BLaER1 treated with 17β-estradiol and CSF1 and Interleukin-3, amounts not matched to agents 10 nM and 100 nM (cell line): ENCODE data around the gene ADGRG4.

ENCODE experiments used
- H3K27ac ChIP-seq, 11 experiments: shearing (Covaris generic); formaldehyde crosslinking; 2 replicates each; pipeline ENCODE4 v1.8.1; 2022
- H3K27me3 ChIP-seq, 11 experiments: shearing (Covaris generic); formaldehyde crosslinking; 2 replicates each; pipeline ENCODE4 v1.8.1; 2022
- H3K36me3 ChIP-seq, 11 experiments: shearing (Covaris generic); formaldehyde crosslinking; 2 replicates each; pipeline ENCODE4 v1.8.1; 2022
- H3K4me1 ChIP-seq, 10 experiments: shearing (Covaris generic); formaldehyde crosslinking; 2 replicates each; pipeline ENCODE4 v1.8.1; 2022
- H3K4me2 ChIP-seq, 11 experiments: shearing (Covaris generic); formaldehyde crosslinking; 2 replicates each; pipeline ENCODE4 v1.8.1; 2022
- H3K4me3 ChIP-seq, 10 experiments: shearing (Covaris generic); formaldehyde crosslinking; 2 replicates each; pipeline ENCODE4 v1.8.1; 2022
- H3K9ac ChIP-seq, 11 experiments: shearing (Covaris generic); formaldehyde crosslinking; 2 replicates each; pipeline ENCODE4 v1.8.1; 2022
- H3K9me3 ChIP-seq, 11 experiments: shearing (Covaris generic); formaldehyde crosslinking; replicated peaks in 1 of 11; 2 replicates each; pipeline ENCODE4 v1.8.1; 2022
- H4K20me1 ChIP-seq, 11 experiments: shearing (Covaris generic); formaldehyde crosslinking; 2 replicates each; pipeline ENCODE4 v1.8.1; 2022
- Cebpa-rat ChIP-seq, 11 experiments: shearing (Covaris generic); IDR thresholded peaks; 2 replicates each; pipeline ENCODE4 v1.8.1; 2022

The ADGRG4 gene

GRCh38 chrX:136344320-136344719, 43.6 kb downstream of the ADGRG4 start:
- Histone ChIP-seq H4K20me1 (no peaks in the 10 kb centered on the region; a peak in 3 of 22 replicates), H3K4me1 (peaks cover 0 to 8% (median 0%) of the 10 kb centered on the region in 10 experiments; a peak in 1 of 20 replicates), H3K27me3 (peaks cover 89 to 100% (median 99%) of the 10 kb centered on the region in 11 experiments), H3K4me3 (no peak overlapping the region), H3K4me2 (no peak overlapping the region), H3K27ac (no peak overlapping the region), H3K9me3 (peaks cover 0 to 3% (median 0%) of the 10 kb centered on the region in 11 experiments; a peak in 2 of 22 replicates), H3K36me3 (no peaks in the 10 kb centered on the region), H3K9ac (no peak overlapping the region)
- no peak for TF ChIP-seq Cebpa-rat (IDR thresholded peaks at IDR 0.05)

DNA sequence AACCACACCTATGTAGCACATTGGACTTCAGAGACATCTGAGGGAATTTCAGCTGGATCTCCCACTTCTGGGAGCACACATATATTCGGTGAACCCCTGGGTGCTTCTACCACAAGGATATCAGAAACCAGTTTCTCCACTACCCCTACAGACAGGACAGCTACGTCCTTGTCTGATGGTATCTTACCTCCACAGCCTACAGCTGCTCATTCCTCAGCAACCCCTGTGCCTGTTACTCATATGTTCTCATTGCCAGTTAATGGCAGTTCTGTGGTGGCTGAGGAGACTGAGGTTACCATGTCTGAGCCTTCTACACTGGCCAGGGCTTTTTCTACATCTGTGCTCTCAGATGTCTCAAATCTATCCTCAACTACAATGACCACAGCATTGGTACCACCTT, 45.7 kb downstream of the ADGRG4 start:
- Histone ChIP-seq H3K27ac (no peak overlapping the region), H3K36me3 (no peaks in the 10 kb centered on the region), H3K4me2 (no peak overlapping the region), H3K27me3 (peaks cover 78 to 100% (median 97%) of the 10 kb centered on the region in 11 experiments), H3K9me3 (no peaks in the 10 kb centered on the region), H3K4me3 (no peak overlapping the region), H3K9ac (no peak overlapping the region), H3K4me1 (peaks cover 0 to 8% (median 0%) of the 10 kb centered on the region in 10 experiments; a peak in 1 of 20 replicates), H4K20me1 (no peaks in the 10 kb centered on the region; a peak in 2 of 22 replicates)
- TF ChIP-seq Cebpa-rat (IDR thresholded peaks at IDR 0.05) = no peak

- H3K36me3 ChIP-seq = no peaks in the 10 kb centered on the region
- H3K4me2 ChIP-seq = no peak overlapping the region
- peaks cover 0 to 8% (median 0%) of the 10 kb centered on the region in 10 experiments; a peak in 1 of 20 replicates for H3K4me1 ChIP-seq
- TF ChIP-seq Cebpa-rat (IDR thresholded peaks at IDR 0.05) = no peak
- no peaks in the 10 kb centered on the region; a peak in 2 of 22 replicates for H4K20me1 ChIP-seq
- H3K9ac ChIP-seq = no peak overlapping the region
- peaks cover 78 to 100% (median 97%) of the 10 kb centered on the region in 11 experiments for H3K27me3 ChIP-seq
- no peak overlapping the region for H3K4me3 ChIP-seq
- H3K9me3 ChIP-seq = no peaks in the 10 kb centered on the region
- no peak overlapping the region for H3K27ac ChIP-seq
These were observed 46.9 kb downstream of the ADGRG4 start for GRCh38 chrX:136347706-136348105.

GRCh38 chrX:136353526-136354093, 52.8 kb downstream of the ADGRG4 start:
- no peak overlapping the region for H3K4me2 ChIP-seq

DNA sequence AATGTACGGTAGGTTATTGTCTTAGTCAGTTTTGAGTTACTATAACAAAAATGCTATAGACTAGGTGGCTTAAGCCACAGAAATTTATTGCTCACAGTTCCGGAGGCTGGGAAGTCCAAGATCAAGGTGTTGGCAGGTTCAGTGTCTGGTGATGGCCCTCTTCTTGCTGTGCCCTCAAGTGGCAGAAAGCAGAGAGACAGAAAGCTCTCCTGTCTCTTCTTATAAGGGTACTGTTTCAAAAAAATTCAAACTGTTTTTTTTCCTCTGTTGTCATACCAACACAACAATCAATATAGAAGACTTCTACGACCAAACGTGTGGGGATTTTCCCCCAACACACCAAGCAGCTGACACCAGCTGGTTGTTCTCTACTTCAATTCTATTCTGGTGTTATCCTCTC, 53.4 kb downstream of the ADGRG4 start:
- no peaks in the 10 kb centered on the region for H3K4me1 ChIP-seq
- no peak for TF ChIP-seq Cebpa-rat (IDR thresholded peaks at IDR 0.05)
- no peak overlapping the region for H3K27ac ChIP-seq
- peaks cover 75 to 100% (median 97%) of the 10 kb centered on the region in 11 experiments for H3K27me3 ChIP-seq
- no peaks in the 10 kb centered on the region for H3K9me3 ChIP-seq
- no peak overlapping the region for H3K9ac ChIP-seq
- no peaks in the 10 kb centered on the region for H4K20me1 ChIP-seq
- H3K4me3 ChIP-seq = no peak overlapping the region
- H3K4me2 ChIP-seq = no peak overlapping the region
- H3K36me3 ChIP-seq = no peaks in the 10 kb centered on the region

More at GRCh38 chrX:136353526-136354093, 52.8 kb downstream of the ADGRG4 start:
- Histone ChIP-seq H3K4me1 (no peaks in the 10 kb centered on the region), H4K20me1 (no peaks in the 10 kb centered on the region), H3K27me3 (peaks cover 75 to 100% (median 97%) of the 10 kb centered on the region in 11 experiments), H3K9me3 (no peaks in the 10 kb centered on the region), H3K27ac (no peak overlapping the region), H3K4me3 (no peak overlapping the region), H3K9ac (no peak overlapping the region), H3K36me3 (no peaks in the 10 kb centered on the region)
- no peak for TF ChIP-seq Cebpa-rat (IDR thresholded peaks at IDR 0.05)

DNA sequence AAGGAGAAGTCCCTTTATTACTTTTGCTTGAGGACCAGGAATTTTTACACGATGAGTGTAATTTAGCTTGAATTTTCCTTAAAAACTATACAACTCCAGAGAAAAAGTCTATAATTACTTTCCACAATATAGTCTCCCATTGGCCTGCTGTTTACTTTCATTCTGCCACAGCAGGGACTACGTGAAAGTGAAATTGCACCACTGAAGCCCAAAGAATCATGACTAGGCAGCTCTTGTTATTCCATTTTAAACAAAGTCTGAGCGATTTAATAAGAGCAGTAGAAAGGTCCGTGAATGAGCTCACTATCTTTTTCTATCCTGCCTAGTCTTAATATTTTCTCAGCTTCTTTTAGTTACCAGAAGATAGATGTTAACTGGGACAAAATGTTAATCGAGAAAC, 68.6 kb downstream of the ADGRG4 start:
- no peak overlapping the region for H3K4me2 ChIP-seq
- H3K4me1 ChIP-seq = no peaks in the 10 kb centered on the region
- no peak overlapping the region for H3K27ac ChIP-seq
- H3K4me3 ChIP-seq = no peak overlapping the region
- no peaks in the 10 kb centered on the region for H3K36me3 ChIP-seq
- H3K9ac ChIP-seq = no peak overlapping the region
- H4K20me1 ChIP-seq = no peaks in the 10 kb centered on the region
- peaks cover 0 to 7% (median 0%) of the 10 kb centered on the region in 11 experiments; a peak in 1 of 22 replicates for H3K9me3 ChIP-seq
- no peak for TF ChIP-seq Cebpa-rat (IDR thresholded peaks at IDR 0.05)
- H3K27me3 ChIP-seq = peaks cover 83 to 99% (median 95%) of the 10 kb centered on the region in 11 experiments

DNA sequence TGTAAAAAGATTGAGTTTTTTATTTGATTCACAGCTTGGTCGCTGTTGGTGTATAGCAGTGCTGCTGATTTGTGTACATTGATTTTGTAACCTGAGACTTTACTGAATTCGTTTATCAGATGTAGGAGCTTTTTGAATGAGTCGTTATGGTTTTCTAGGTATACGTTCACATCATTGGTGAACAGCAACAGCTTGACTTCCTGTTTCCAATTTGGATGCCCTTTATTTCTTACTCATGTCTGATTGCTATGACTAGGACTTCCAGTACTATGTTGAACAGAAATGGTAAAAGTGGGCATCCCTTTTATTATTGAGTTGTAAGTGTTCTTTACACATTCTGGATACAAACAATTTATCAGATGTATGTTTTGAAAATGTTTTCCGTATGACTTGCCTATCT, 76.0 kb downstream of the ADGRG4 start:
- H3K4me2 ChIP-seq = no peak overlapping the region
- no peak overlapping the region for H3K9ac ChIP-seq
- H3K9me3 ChIP-seq = peaks cover 0 to 26% (median 6%) of the 10 kb centered on the region in 11 experiments; a peak in 9 of 22 replicates
- no peak overlapping the region for H3K4me3 ChIP-seq
- H3K27ac ChIP-seq = no peak overlapping the region
- H3K27me3 ChIP-seq = peaks cover 57 to 94% (median 73%) of the 10 kb centered on the region in 11 experiments
- no peaks in the 10 kb centered on the region for H3K36me3 ChIP-seq
- H3K4me1 ChIP-seq = no peaks in the 10 kb centered on the region
- H4K20me1 ChIP-seq = no peaks in the 10 kb centered on the region
- TF ChIP-seq Cebpa-rat (IDR thresholded peaks at IDR 0.05) = no peak

- Histone ChIP-seq H3K4me1 (no peaks in the 10 kb centered on the region), H3K4me3 (no peak overlapping the region), H3K9me3 (peaks cover 0 to 27% (median 6%) of the 10 kb centered on the region in 11 experiments; a peak in 9 of 22 replicates), H3K27me3 (peaks cover 60 to 95% (median 77%) of the 10 kb centered on the region in 11 experiments), H3K9ac (no peak overlapping the region), H3K36me3 (no peaks in the 10 kb centered on the region), H3K4me2 (no peak overlapping the region), H4K20me1 (no peaks in the 10 kb centered on the region), H3K27ac (no peak overlapping the region)
- TF ChIP-seq Cebpa-rat (IDR thresholded peaks at IDR 0.05) = no peak
These were observed 79.4 kb downstream of the ADGRG4 start for GRCh38 chrX:136380010-136380769.

DNA sequence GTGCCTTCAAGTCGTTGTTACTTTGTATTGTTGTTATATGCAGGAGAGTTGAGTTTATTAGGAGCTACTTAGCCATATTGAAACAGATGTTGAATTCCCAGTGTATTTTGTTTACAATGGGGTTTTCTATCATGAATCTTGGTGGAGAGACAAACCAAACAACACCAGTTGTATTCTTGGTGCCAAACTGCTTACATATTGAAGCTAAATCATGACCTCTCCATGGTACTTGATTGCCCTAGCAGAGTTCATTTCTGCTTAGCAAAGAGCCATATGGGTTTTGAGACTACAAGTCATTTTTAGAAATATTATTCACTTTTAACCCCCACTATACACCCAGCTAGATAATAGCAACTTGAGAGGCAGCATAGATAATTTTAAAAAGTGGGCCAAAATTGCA, 85.4 kb downstream of the ADGRG4 start:
- Histone ChIP-seq H3K9me3 (peaks cover 0 to 5% (median 0%) of the 10 kb centered on the region in 11 experiments; a peak in 1 of 22 replicates), H3K4me3 (no peak overlapping the region), H3K4me1 (peaks cover 0 to 5% (median 0%) of the 10 kb centered on the region in 10 experiments; a peak in 3 of 20 replicates), H3K27ac (no peak overlapping the region), H3K36me3 (no peaks in the 10 kb centered on the region), H3K4me2 (no peak overlapping the region), H3K9ac (no peak overlapping the region), H3K27me3 (peaks cover 79 to 99% (median 93%) of the 10 kb centered on the region in 11 experiments), H4K20me1 (no peaks in the 10 kb centered on the region)
- no peak for TF ChIP-seq Cebpa-rat (IDR thresholded peaks at IDR 0.05)
